Neural progenitor cell (in vitro differentiated cells): ENCODE results near the gene VPS16. TPM values are rescaled to one million over a fixed set of nuclear protein-coding genes. Genes with fewer than 3 reads are reported as not detected.

Experiments used
- DNase-seq: peaks from one replicate; pipeline ENCODE4 v3.0.0-alpha.2; 2016; ENCODE audit warnings: low spot score
- H2AFZ ChIP-seq: fragments of 200-600 bp; sonication (generic); replicated peaks from 2 replicates; pipeline ENCODE4 v1.6.1; 2016; ENCODE audit warnings: antibody characterized with exemption
- H3F3A ChIP-seq: fragments of 200-600 bp; sonication (generic); 2 replicates; pipeline ENCODE4 v1.6.1; 2016; ENCODE audit warnings: antibody characterized with exemption, low read depth
- H3K27ac ChIP-seq: fragments of 200-600 bp; sonication (generic); 2 replicates; pipeline ENCODE4 v1.5.1; 2016; ENCODE audit warnings: mild to moderate bottlenecking
- H3K27me3 ChIP-seq: fragments of 200-600 bp; sonication (generic); 2 replicates; pipeline ENCODE4 v1.6.1; 2016; ENCODE audit warnings: mild to moderate bottlenecking, moderate library complexity
- H3K36me3 ChIP-seq: fragments of 200-600 bp; sonication (generic); 2 replicates; pipeline ENCODE4 v1.5.1; 2016
- H3K4me1 ChIP-seq: fragments of 200-600 bp; sonication (generic); 2 replicates; pipeline ENCODE4 v1.6.1; 2016; ENCODE audit warnings: mixed run types
- H3K4me2 ChIP-seq: fragments of 200-600 bp; sonication (generic); 2 replicates; pipeline ENCODE4 v1.6.1; 2016
- H3K4me3 ChIP-seq: fragments of 200-600 bp; sonication (generic); 2 replicates; pipeline ENCODE4 v1.5.1; 2016
- H3K79me2 ChIP-seq: fragments of 200-600 bp; sonication (generic); 2 replicates; pipeline ENCODE4 v1.6.1; 2016; ENCODE audit warnings: low read depth
- H3K9ac ChIP-seq: fragments of 200-600 bp; sonication (generic); 2 replicates; pipeline ENCODE4 v1.6.1; 2016
- H3K9me3 ChIP-seq: fragments of 200-600 bp; sonication (generic); 2 replicates; pipeline ENCODE4 v1.5.1; 2016; ENCODE audit warnings: low read depth
- H4K20me1 ChIP-seq: fragments of 200-600 bp; sonication (generic); 2 replicates; pipeline ENCODE4 v1.6.1; 2016; ENCODE audit warnings: low read depth
- H3K27ac Mint-ChIP-seq: 3 replicates; pipeline ENCODE4 v1.8.0; 2021; ENCODE audit warnings: mixed read lengths
- H3K27me3 Mint-ChIP-seq: 2 replicates; pipeline ENCODE4 v1.8.0; 2022; ENCODE audit warnings: low read depth, mild to moderate bottlenecking, inconsistent platforms, moderate library complexity, mixed read lengths; ENCODE audit not compliant: insufficient read depth
- H3K36me3 Mint-ChIP-seq: 3 replicates; pipeline ENCODE4 v1.8.0; 2021; ENCODE audit warnings: mixed read lengths
- H3K4me1 Mint-ChIP-seq: 3 replicates; pipeline ENCODE4 v1.8.0; 2021; ENCODE audit warnings: mixed read lengths
- H3K4me3 Mint-ChIP-seq: 3 replicates; pipeline ENCODE4 v1.8.0; 2021; ENCODE audit warnings: mild to moderate bottlenecking, moderate library complexity, mixed read lengths
- H3K9me3 Mint-ChIP-seq: 3 replicates; pipeline ENCODE4 v1.8.0; 2020; ENCODE audit warnings: mixed read lengths
- CTCF ChIP-seq: fragments of 200-600 bp; sonication (generic); IDR thresholded peaks from 2 replicates; pipeline ENCODE4 v1.5.1; 2017; ENCODE audit warnings: antibody characterized with exemption, mild to moderate bottlenecking
- EZH2 ChIP-seq: fragments of 200-600 bp; sonication (generic); IDR thresholded peaks from 2 replicates; pipeline ENCODE4 v1.6.1; 2017; ENCODE audit warnings: antibody characterized with exemption, mild to moderate bottlenecking, moderate library complexity
- EZH2phosphoT487 ChIP-seq: fragments of 200-600 bp; sonication (generic); IDR thresholded peaks from 2 replicates; pipeline ENCODE4 v1.6.1; 2017; ENCODE audit warnings: antibody characterized with exemption
- total RNA-seq: library from RNA; depleted of rRNA; stranded (reverse); fragments of >200 nt; gene quantifications from 2 replicates; pipeline ENCODE4 v1.2.3, GENCODE V29; 2015; ENCODE audit warnings: low replicate concordance

VPS16 gene
- total RNA-seq, 1 donor from 2014 or later = 27.6 TPM

GRCh38 chr20:2809690-2810089 lies 30.9 kb upstream of the VPS16 start:
- Histone ChIP-seq H3K4me1 (no peaks in the 10 kb centered on the region), H3K4me3 (no peak overlapping the region), H3K9ac (no peak overlapping the region), H3K4me2 (no peak overlapping the region), H3K9me3 (no peaks in the 10 kb centered on the region), H3K27ac (no peak overlapping the region), H3F3A (no peaks in the 10 kb centered on the region), H3K27me3 (peaks cover 58% of the 10 kb centered on the region), H3K36me3 (no peaks in the 10 kb centered on the region), H2AFZ (no peak overlapping the region), H3K79me2 (no peaks in the 10 kb centered on the region), H4K20me1 (no peaks in the 10 kb centered on the region)
- Mint-ChIP-seq H3K36me3 (no peaks in the 10 kb centered on the region), H3K4me1 (peaks cover 10% of the 10 kb centered on the region), H3K4me3 (no peak overlapping the region), H3K27me3 (peaks cover 38% of the 10 kb centered on the region), H3K27ac (no peak overlapping the region), H3K9me3 (peaks cover 39% of the 10 kb centered on the region)
- TF ChIP-seq EZH2phosphoT487 (no peak), CTCF (no peak), EZH2 (no peak)
- DNase-seq = no peak

- Histone ChIP-seq H3K27ac (no peak overlapping the region), H3K4me1 (peaks cover 3% of the 10 kb centered on the region), H3K4me2 (no peak overlapping the region), H3K79me2 (no peaks in the 10 kb centered on the region), H3F3A (no peaks in the 10 kb centered on the region), H3K9ac (no peak overlapping the region), H3K9me3 (no peaks in the 10 kb centered on the region), H3K4me3 (no peak overlapping the region), H3K27me3 (peaks cover 33% of the 10 kb centered on the region), H4K20me1 (no peaks in the 10 kb centered on the region), H3K36me3 (no peaks in the 10 kb centered on the region), H2AFZ (no peak overlapping the region)
- Mint-ChIP-seq H3K4me1 (peaks cover 4% of the 10 kb centered on the region), H3K9me3 (peaks cover 33% of the 10 kb centered on the region), H3K27me3 (peaks cover 27% of the 10 kb centered on the region), H3K36me3 (no peaks in the 10 kb centered on the region), H3K27ac (no peak overlapping the region), H3K4me3 (no peak overlapping the region)
- no peak for DNase-seq
- no peak for TF ChIP-seq EZH2phosphoT487
- TF ChIP-seq CTCF = no peak
- TF ChIP-seq EZH2 = no peak
Measured at GRCh38 chr20:2812189-2812588, 28.4 kb upstream of the VPS16 start.

- DNase-seq = no peak
- Histone ChIP-seq H3K4me2 (no peak overlapping the region), H3K9ac (no peak overlapping the region), H3K36me3 (no peaks in the 10 kb centered on the region), H3K4me3 (no peak overlapping the region), H2AFZ (no peak overlapping the region), H3K79me2 (no peaks in the 10 kb centered on the region), H4K20me1 (no peaks in the 10 kb centered on the region), H3K9me3 (no peaks in the 10 kb centered on the region), H3K27me3 (peaks cover 29% of the 10 kb centered on the region), H3K4me1 (peaks cover 3% of the 10 kb centered on the region), H3F3A (no peaks in the 10 kb centered on the region), H3K27ac (no peak overlapping the region)
- Mint-ChIP-seq H3K4me1 (peaks cover 4% of the 10 kb centered on the region), H3K9me3 (peaks cover 27% of the 10 kb centered on the region), H3K27ac (no peak overlapping the region), H3K36me3 (no peaks in the 10 kb centered on the region), H3K27me3 (peaks cover 21% of the 10 kb centered on the region), H3K4me3 (no peak overlapping the region)
- TF ChIP-seq EZH2phosphoT487 (no peak), EZH2 (no peak), CTCF (no peak)
Measured at GRCh38 chr20:2814076-2814475, 26.5 kb upstream of the VPS16 start.
